Dermis microvascular lymphatic vessel endothelial cell (primary cell): ENCODE data around the gene CFAP57. TPM values are rescaled to one million over a fixed set of nuclear protein-coding genes. Genes with fewer than 3 reads are reported as not detected.
"Not testable (repeated sequence)": the region's sequence is repeated elsewhere in the genome, so short reads cannot be mapped to it uniquely, and the experiment has no call there.

ENCODE experiments used
- DNase-seq, 2 donors: peaks; one replicate each; pipeline versions ENCODE4 v3.0.0 to v3.0.0-alpha.2; 2010; ENCODE audit warnings: low read depth in 2 of 2
- total RNA-seq: library from RNA; depleted of rRNA; stranded (reverse); fragments of >200 nt; gene quantifications from 2 replicates; pipeline ENCODE4 v1.2.1, GENCODE V29; 2014

CFAP57 gene
- total RNA-seq, 1 donor from 2014 or later, result 0.26 TPM

- DNase-seq, result peak; percentile 80 to 92
Measured at GRCh38 chr1:43172527-43172972, 420 bp downstream of the CFAP57 start.

- DNase-seq, result no peak
Measured at GRCh38 chr1:43174873-43175272, 2.7 kb downstream of the CFAP57 start.

- no peak for DNase-seq
Measured at GRCh38 chr1:43177691-43178090, 5.6 kb downstream of the CFAP57 start.

DNA sequence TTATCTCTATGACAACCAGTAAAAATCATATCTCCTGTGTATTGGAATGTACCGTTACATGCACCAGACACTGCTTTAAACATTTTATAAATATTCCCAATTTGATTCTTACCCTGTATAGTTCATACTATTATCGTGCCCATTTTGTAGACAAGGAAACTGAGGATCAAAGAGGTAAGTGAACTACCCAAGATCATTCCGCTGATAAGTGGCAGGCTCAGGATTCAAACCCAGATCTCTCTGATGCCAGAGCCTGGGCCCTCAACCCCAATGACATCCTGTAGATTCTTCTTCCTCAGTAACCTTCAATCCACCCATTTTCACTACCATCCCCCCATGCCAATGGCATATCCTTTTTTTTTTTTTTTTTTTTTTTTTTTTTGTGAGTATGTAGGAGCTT lies 12.3 kb downstream of the CFAP57 start:
- no peak for DNase-seq

DNA sequence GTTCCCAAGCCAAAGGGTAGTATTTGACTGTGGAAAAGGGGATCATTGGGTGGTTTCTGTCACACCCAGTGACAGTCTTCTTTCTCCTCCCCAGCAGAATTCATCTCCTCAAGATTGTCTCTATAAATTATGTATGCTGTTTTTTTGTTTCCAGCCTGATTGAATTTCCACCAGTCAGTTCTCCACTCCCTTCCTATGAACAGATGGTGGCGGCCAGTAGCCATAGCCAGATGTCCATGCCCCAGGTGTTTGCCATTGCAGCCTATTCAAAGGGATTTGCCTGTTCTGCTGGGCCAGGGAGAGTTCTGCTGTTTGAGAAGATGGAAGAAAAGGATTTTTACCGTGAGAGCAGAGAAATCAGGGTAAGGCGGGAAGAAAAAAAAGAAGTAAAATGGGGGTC lies 12.9 kb downstream of the CFAP57 start:
- no peak for DNase-seq

GRCh38 chr1:43188106-43188505 lies 16.0 kb downstream of the CFAP57 start:
- DNase-seq, result no peak

GRCh38 chr1:43194509-43194908 lies 22.4 kb downstream of the CFAP57 start:
- DNase-seq, result no peak

DNA sequence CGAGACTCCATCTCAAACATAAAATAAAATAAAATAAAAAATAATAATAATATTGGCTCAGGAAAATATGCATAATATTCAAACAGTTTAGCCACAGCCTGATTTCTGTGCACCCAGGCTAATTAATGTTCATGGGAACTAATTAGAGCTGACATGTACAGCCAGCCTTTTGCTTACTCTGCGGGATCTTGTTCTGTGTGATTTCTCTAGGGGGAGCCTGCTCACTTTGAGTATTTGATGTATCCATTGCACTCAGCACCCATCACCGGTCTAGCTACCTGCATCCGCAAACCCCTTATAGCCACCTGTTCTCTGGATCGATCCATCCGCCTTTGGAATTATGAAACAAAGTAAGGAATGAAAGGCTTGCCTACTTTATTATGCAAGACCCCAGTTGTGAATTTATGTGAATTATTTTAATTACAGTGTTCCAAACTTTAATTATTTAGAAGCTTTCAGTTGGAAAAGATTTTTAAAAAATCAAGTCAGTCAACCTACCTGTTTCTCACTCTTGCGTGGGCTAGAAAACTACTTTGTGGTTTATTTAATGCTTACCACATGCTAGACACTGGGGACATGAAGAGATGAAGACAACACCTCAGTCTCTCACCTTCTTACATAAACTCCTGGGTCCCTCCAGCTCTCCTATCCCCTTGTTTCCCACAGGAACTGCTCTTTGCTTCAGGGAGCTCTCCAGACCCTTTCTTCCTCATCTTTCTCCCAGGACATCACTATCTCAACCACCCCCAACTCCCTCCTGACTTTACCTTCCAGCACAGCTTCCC lies 25.4 kb downstream of the CFAP57 start:
- DNase-seq, result no peak

DNA sequence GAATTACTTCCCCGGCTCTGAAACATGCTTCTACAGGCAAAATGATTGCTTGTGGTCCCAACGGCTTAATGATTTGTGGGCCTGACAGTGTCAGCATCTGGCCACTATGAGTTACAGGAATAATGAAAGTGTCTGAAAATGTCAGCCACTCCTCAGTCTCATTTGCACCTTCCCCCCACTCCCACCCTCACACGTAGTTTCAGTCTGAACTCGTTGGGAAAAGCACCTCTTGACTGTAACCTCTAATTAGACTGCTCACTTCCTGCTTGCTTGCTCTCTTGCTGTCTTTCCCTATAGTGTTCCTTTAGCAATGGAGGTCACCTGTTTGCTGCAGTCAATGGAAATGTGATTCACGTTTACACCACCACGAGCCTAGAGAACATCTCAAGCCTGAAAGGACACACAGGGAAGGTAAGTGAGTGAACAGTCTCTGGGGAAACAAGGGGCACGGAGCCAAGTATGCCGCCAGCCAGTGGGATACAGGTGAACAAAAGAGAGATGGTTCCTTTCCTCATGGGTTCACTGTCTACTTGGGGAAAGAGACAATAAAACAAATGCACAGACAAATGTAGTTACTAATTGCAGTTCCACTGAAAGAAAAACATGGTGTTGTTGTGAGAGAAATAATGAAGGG lies 27.1 kb downstream of the CFAP57 start:
- no peak for DNase-seq

GRCh38 chr1:43203859-43204258 lies 31.7 kb downstream of the CFAP57 start:
- no peak for DNase-seq

DNA sequence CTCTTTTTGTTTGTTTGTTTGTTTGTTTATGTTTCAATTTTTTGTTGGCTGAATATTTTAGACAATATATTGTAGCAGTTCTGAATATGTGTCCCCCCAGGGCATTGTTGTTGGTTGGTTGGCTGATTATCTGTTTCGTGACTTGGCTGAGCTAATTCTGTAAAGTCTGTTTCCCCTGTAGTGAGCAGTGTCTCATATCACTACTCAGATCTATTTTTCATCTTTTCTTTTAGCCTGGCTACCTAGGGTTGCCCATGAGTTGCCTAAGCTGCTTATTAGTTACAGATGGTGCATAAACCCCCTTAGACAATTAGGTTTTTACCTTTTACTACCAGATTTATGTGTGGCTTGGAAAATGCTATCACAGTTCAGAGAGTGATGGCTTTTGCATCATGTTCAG lies 32.3 kb downstream of the CFAP57 start:
- no peak for DNase-seq

DNA sequence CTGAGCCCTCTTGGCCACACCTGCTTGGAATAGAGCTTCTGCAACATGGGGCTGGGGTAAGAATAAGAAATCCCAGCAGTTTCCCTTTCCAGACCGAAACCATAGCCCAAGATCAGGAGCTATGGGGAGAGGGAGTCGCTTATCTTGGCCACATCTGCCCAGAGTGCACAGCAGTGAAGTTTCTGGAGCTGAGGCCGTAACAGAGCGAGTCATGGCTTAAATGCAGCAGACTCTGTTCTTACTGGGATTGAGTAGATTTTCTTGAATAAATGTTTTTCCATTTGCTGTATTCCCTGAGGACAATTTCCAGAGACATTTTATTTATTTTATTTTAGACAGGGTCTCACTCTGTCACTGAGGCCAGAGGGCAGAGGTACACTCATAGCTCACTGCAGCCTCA lies 33.5 kb downstream of the CFAP57 start:
- peak in 1 of 2 donors; percentile 29 for DNase-seq

DNA sequence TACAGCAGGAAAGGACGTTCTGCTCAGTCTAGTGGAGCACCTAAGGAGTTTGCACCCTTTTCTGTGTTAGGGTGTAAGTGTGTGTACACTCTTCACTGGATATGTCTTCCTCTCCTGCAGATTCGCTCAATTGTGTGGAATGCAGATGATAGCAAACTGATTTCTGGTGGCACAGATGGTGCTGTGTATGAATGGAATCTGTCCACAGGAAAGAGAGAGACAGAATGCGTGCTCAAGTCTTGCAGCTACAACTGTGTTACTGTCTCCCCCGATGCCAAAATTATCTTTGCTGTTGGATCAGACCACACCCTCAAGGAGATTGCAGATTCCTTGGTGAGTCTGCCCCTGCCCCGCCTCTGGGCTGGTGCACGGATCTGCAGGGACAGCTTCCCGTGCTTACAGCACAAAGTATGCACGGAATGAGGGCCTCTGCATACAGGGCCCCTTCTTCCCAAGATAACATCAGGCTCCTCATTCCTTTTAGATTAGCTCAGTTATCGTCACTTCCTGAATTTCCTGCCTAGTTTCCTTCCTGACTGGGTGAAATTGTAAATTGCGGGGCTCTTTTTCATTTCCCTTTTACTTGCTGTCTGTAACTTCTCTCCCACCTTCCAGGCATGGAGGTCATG lies 34.6 kb downstream of the CFAP57 start:
- DNase-seq, result peak; percentile 91

GRCh38 chr1:43207229-43207853 lies 35.2 kb downstream of the CFAP57 start:
- DNase-seq, result peak; percentile 84 to 94

DNA sequence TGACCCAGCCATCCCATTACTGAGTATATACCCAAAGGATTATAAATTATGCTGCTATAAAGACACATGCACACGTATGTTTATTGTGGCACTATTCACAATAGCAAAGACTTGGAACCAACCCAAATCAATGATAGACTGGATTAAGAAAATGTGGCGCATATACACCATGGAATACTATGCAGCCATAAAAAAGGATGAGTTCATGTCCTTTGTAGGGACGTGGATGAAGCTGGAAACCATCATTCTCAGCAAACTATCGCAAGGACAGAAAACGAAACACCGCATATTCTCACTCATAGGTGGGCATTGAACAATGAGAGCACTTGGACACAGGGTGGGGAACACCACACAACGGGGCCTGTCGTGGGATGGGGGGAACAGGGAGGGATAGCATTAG lies 36.1 kb downstream of the CFAP57 start:
- not testable (repeated sequence) for DNase-seq

GRCh38 chr1:43214501-43215444 lies 42.6 kb downstream of the CFAP57 start:
- DNase-seq, result no peak

DNA sequence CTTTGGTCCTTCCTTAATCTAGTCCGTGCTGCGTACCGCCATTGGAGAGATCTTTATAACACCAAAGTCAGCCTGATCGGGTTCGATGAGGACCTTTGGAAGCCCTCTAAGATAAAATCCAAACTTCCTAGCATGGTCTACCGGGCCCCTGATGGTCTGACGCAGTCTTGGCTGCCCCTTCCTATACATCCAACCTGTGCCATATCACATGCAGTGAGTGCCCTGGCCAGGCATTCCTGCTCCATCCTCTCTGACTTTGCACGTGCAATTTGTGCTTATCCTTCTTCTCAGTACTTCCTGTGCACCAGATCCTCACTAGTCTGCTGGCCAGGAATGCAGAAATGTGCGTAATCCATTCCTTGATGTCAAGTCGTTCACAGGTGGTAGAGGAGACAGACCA lies 45.6 kb downstream of the CFAP57 start:
- DNase-seq, result no peak

GRCh38 chr1:43220905-43221778 lies 49.0 kb downstream of the CFAP57 start:
- DNase-seq, result no peak

DNA sequence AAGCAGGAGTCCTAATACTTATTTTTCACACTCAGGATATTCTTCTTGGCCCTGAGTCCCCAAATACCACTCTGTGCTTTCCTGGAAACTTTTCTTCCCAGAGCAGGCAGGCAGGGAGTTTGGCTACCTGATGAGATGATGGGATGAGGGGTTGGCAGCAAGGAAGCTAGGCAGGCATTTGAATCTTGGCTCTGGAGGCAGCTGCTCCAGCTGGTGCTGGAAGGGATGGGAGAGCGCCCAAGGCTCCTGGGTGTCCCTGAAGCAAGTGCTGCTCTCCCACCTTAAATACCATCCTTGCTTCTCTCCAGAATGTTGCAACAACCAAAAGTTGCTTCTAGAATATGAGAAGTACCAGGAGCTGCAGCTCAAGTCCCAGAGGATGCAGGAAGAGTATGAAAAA lies 49.7 kb downstream of the CFAP57 start:
- DNase-seq, result no peak

GRCh38 chr1:43222879-43223278 lies 50.7 kb downstream of the CFAP57 start:
- DNase-seq, result no peak
